T1000 (cell line): Measurements from ENCODE around the gene B3GNT3.
A peak's percentile ranks its signal among the peaks of the same experiment; 100 is the strongest.

ENCODE experiments used
- DNase-seq: peaks from one replicate; lab custom pipeline; 2025; ENCODE audit warnings: mixed read lengths; lab: John Stamatoyannopoulos, UW

Gene B3GNT3

GRCh38 chr19:17834350-17835181 lies 39.6 kb downstream of the B3GNT3 start:
- no peak for DNase-seq

GRCh38 chr19:17835182-17836006 lies 40.5 kb downstream of the B3GNT3 start:
- DNase-seq, result no peak

GRCh38 chr19:17836530-17836929 lies 41.6 kb downstream of the B3GNT3 start:
- no peak for DNase-seq

DNA sequence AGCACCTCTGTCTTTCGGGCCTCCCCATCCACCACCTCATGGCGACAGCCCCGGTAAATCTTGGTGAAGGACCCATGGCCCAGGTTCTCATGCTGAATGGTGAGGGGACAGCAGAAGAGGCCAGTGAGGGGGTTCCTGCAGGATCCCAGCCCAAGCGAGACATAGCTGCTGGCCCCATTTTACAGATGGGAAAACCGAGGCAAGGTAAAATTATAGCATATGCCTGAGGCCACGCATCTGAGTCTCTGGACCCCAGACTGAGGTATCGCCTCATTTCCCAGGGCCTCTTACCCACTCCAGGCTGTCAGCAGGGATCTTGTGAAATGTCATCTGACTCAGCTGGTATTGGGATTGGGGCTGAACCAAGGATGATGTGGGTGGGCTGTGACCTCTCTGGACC lies 43.0 kb downstream of the B3GNT3 start:
- DNase-seq, result no peak

DNA sequence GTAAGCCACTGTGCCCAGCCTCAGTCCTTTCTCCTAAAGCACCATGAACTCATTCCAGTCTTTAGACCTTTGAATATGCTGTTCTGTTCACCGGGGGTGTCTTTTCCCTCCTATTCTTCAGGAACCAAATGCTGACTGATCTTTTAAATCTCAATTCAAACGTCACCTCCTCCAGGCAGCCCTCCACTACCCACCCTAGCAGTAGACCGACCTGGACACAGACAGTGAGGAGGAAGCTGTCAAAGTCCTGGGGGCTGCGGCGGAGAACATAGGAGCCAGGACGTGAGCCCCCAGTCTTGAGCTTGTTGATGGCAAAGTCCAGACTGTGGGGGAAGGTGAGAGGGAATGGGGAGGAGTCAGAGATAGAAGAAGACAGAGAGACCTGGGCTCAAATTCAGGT lies 45.1 kb downstream of the B3GNT3 start:
- no peak for DNase-seq

DNA sequence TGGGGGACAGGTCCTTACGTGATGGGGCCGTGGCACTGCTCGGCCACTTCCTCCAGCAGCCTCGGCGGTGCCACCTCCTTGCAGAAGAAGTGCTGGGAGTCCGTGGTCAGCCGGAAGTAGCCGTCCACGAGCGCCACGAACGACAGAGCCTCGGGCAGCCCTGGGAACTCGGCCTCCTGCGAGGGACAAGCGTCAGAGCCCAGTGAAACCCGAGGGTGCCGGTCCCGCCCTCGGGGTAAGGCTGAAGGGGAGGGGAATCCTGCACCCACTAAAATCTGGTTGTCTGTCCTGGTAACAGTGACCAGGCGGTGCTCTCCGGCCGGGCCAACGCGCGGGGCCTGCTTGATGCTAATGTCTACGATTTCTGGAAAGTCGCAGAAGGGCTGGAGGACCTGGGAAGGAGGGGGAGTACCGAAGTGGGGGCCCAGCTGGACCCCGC lies 46.5 kb downstream of the B3GNT3 start:
- DNase-seq, result no peak

DNA sequence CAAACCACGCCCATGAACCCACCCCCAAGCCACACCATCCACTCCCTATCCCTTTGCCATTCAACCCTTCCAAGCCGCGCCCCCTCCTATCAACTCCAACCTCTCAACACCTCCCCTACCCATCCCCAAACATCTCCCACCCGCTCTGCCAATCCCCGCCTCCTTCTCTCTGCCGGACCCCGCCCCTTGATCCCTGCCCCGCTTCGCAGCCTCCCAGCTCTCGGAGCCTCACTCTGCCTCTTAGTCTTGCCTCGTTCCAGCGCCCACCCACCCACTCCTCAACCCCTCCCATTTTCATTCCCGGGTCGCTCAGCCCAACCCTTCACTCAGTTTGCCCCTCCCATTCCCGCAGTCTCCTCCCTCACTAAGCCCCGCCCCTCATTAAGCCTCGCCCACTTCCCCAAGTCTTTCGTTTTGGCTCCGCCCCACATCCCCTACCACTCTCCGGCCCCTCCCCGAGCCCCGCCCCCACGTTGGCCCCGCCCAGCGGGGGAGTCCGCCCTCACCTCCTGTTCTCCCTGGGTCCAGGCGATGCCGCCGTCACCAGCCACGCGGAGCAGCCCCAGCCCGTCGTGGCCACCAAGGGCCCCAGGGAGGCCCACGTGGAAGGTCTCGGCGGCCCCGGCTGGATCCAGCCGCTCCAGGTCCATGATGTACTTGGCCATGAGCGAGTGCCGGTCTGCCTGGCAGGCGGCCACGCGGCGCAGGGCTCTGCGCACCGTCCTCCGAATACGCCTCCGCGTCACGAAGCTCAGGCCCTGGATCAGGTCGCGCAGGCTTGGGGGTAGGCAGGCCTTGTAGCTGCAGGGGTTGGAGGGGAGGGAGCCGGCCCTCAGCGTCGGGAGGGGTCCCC lies 47.1 kb downstream of the B3GNT3 start:
- no peak for DNase-seq

- no peak for DNase-seq
These were observed 47.8 kb downstream of the B3GNT3 start for GRCh38 chr19:17842663-17843291.

DNA sequence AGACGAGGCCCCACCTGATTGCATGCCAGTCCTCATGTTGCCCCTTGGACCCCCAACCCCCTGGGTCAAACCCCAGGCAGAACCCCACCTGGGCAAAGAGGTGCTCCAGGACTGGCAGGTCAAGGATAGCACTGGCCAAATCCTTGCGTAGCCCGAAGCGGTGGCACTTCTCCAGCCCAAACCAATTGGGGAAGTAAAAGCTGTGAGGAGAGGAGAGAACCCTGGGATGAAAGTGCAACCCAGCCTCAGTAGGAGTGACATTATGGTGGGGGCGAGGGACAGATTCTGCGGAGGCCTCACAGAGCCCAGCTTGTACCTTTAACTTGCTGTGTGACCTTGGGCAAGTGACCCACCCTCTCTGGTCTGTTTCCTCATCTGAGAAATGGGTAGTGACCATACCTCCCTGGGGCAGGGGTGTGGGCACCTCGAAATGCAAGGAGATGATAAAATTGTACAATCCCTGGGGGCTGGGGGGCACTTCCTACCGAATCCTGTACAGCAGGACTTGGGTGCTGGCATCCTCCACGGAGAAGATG lies 48.4 kb downstream of the B3GNT3 start:
- no peak for DNase-seq

- no peak for DNase-seq
These were observed 49.1 kb downstream of the B3GNT3 start for GRCh38 chr19:17843908-17844490.

DNA sequence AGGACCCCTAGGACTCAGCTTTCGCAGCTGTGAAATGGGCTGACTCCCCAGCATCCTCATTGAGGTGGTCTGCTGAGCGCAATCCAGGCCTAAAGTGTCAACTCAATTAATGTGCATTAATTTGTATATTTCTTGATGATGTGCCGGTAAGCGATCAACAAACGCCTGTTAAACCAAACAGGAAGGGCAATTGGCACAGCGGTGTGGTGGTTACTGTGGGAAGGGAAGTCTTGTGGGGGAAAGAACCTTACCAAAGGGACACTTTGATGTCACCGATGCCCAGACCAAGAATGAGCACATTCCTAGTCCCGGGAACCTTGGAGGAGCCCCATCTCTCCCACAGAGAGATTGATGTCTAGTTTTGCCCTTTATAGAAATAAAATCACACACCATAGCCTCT lies 51.2 kb downstream of the B3GNT3 start:
- DNase-seq, result no peak

DNA sequence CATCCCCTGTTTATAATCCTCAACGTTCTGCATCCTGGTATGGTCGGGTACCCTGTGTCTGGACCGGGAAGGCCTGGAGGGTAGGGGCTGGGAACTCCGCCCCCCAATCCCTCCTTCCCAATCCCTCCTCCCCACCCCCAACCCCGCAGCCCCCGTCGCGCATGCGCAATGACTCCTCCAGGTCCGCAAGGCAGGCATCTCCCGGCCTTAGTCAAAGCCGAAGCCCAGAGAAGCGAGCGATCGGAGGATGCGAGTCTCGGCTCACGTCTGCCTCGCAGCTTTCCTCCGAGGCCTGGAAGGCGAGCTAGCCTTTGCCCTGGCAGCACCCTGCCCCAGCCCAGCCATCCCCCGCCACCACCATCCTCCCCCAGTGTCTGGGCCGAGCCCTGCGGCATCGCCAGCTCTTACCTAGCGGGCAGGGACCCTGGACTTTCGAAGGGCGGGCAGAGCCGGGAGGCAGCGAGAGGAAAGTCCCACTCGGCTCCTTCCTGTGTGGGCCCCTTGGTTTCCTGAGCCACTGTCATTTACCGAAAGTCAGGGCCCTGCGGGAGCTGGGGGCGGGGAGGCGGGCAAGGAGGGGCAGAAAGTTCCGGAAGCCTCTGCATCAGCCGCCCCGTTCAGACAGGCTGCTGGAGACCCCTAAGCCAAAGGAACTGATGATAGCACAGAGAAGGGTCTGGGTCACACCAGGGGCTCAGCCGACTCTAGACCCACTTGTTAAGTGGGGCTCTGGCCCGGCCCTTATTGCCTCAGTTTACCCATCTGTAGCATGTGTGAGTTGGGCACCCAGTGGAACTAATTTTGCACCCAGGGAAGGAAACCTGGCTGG lies 52.8 kb downstream of the B3GNT3 start, which contains the start of gene JAK3:
Gene JAK3, minus strand, starts transcription at position 445 of the 829 bp plus-strand sequence. CDS start 3,565 bp downstream, outside the sequence.
- no peak for DNase-seq

GRCh38 chr19:17848595-17849292 lies 53.8 kb downstream of the B3GNT3 start:
- DNase-seq, result no peak

DNA sequence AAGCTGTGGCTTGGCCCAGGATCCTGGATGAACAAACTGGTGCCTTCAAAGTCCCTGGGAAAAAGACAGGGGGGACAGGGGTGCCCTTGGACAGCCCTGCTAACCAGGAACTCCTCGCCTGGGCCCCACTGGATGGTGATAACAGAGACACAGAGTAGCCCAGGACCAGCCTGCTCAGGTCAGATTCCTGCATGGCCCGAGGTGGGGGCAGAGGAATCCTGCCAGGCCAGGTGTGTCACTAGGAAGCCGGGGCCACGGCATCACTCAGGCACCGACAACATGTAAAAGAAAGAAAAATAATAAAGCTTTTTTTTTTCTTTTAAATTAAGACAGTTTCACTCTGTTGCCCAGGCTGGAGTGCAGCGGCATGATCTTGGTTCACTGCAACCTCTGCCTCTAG lies 59.1 kb downstream of the B3GNT3 start:
- DNase-seq, result no peak

GRCh38 chr19:17855280-17856152 lies 60.6 kb downstream of the B3GNT3 start:
- DNase-seq, result peak; percentile 67

- DNase-seq, result peak; percentile 97
These were observed 64.8 kb downstream of the B3GNT3 start, which contains the start of gene RPL18A for GRCh38 chr19:17859533-17860330. Gene RPL18A (plus strand): TSS chr19:17859910. CDS start chr19:17859957, 47 bp downstream.

GRCh38 chr19:17860331-17860992 lies 65.5 kb downstream of the B3GNT3 start:
- DNase-seq, result no peak
